Coronary artery (tissue), 2 donors: ENCODE results near the gene MCM7.

Source experiments
- DNase-seq: peaks from one replicate; pipeline ENCODE4 v3.0.0-alpha.2; 2017; ENCODE audit warnings: low spot score
- H3K27ac ChIP-seq, 2 donors: fragments of 200-600 bp; sonication (generic); one replicate each; pipeline ENCODE4 v1.5.1; 2016 to 2019
- H3K4me3 ChIP-seq: fragments of 200-600 bp; sonication (generic); 2 replicates; pipeline ENCODE4 v1.5.1; 2016; ENCODE audit warnings: mild to moderate bottlenecking, moderate library complexity
- TF ChIP-seq, protein P1 (sequence below): fragments of 200-600 bp; sonication (generic); IDR thresholded peaks from one replicate; pipeline ENCODE4 v1.5.1; 2019; ENCODE audit warnings: antibody characterized with exemption

Gene MCM7

DNA sequence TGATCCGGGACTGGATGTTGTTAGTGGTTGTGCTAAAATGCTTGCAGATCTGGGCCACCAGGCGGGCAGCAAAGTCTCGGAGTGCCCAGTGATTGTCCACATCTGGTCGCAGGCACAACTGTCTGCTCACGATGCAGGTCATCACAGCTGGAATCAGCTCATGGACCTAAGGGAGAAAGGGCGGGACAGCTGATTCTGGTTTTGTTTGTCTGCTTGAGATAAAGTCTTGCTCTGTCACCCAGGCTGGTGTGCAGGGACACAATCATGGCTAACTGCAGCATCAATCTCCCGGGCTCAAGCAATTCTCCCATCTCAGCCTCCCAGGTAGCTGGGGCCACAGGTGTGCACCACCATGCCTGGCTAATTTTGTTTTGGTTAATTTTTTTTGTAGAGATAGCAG lies 10.0 kb upstream of the MCM7 start:
- no peak overlapping the region for H3K4me3 ChIP-seq
- no peak overlapping the region for H3K27ac ChIP-seq
- DNase-seq, result no peak
- TF ChIP-seq, protein P1, sequence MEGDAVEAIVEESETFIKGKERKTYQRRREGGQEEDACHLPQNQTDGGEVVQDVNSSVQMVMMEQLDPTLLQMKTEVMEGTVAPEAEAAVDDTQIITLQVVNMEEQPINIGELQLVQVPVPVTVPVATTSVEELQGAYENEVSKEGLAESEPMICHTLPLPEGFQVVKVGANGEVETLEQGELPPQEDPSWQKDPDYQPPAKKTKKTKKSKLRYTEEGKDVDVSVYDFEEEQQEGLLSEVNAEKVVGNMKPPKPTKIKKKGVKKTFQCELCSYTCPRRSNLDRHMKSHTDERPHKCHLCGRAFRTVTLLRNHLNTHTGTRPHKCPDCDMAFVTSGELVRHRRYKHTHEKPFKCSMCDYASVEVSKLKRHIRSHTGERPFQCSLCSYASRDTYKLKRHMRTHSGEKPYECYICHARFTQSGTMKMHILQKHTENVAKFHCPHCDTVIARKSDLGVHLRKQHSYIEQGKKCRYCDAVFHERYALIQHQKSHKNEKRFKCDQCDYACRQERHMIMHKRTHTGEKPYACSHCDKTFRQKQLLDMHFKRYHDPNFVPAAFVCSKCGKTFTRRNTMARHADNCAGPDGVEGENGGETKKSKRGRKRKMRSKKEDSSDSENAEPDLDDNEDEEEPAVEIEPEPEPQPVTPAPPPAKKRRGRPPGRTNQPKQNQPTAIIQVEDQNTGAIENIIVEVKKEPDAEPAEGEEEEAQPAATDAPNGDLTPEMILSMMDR, result no peak

GRCh38 chr7:100109521-100110163 lies 8.4 kb upstream of the MCM7 start:
- DNase-seq, result no peak
- no peak overlapping the region for H3K4me3 ChIP-seq
- TF ChIP-seq, protein P1, result no peak
- H3K27ac ChIP-seq, result no peak overlapping the region

- Histone ChIP-seq H3K4me3 (no peak overlapping the region), H3K27ac (no peak overlapping the region)
- no peak for DNase-seq
- TF ChIP-seq, protein P1, result no peak
Observed at GRCh38 chr7:100107890-100108289, 6.7 kb upstream of the MCM7 start.

DNA sequence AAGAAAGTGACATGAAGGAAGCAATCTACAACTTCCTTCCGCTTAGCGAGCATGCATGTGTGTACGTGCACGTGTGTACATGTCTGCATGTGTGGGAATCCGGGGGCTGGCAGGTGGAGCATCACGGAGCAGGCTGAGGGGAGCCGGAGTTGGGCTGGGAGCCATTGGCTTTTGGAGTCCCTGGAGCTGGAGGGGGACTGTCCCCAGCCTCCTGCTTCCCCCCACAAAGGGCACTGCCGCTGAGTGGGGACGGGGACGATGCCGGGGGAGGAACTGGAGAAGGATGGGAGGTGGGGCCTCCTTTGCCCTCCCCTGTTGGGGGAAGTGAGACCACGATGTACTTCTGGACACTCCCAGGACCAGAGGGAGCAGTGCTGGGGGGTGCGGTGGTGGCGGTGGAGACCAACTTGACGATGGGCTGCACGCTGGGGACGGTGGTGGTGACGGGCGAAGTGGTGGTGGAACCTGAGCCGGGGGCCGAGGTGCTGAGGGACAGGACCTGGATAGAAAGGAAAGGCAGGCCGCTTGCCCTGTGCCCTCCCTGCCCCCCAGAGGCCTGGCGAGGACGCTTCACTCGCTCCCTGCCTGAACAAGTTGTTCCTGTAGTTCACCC lies 6.0 kb upstream of the MCM7 start:
- Histone ChIP-seq H3K4me3 (no peak overlapping the region), H3K27ac (no peak overlapping the region)
- no peak for DNase-seq
- TF ChIP-seq, protein P1, result no peak

DNA sequence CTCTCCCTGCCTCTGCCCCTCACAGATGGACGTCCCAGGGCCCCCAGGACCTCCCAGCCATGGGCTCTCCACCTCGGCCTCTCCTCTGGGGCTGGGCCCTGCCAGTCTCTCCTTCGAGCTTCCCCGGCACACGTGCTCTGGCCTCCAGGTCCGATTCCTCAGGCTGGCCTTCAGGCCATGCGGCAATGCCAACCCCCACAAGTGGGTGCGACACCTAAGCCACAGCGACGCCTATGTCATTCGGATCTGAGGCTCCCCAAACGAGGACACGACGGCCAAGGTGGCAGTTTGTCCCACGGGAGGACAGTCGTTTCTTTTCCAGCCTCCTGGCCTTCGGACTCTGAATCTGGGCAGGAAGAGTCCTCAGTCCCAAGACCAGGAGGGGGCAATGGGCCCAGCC lies 5.4 kb upstream of the MCM7 start:
- DNase-seq, result no peak
- H3K27ac ChIP-seq, result no peak overlapping the region
- TF ChIP-seq, protein P1, result no peak
- no peak overlapping the region for H3K4me3 ChIP-seq

DNA sequence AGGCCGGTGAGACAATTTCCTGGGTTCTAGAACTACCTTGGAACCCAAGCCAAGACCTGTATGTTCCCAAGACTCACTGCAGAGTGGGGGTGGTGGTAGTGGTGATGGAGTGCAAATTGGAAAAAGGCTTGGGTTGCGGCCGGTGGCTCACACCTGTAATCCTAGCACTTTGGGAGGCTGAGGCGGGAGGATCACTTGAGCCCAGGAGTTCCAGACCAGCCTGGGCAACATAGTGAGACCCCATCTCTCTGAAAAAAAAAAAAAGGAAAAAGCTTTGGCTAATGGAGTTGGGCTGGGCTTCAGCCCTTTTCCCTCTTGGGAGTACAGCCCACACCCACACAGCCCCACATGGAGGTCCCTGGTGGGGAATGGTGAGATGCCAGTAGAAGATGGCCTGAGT lies 4.3 kb upstream of the MCM7 start:
- Histone ChIP-seq H3K4me3 (no peak overlapping the region), H3K27ac (no peak overlapping the region)
- TF ChIP-seq, protein P1, result no peak
- DNase-seq, result no peak
